ENCODE results near the gene RSU1. TPM values are rescaled to one million over a fixed set of nuclear protein-coding genes. Genes with fewer than 3 reads are reported as not detected.

Gene RSU1
- total RNA-seq, 1 donor from 2014 or later, result 118 TPM

DNA sequence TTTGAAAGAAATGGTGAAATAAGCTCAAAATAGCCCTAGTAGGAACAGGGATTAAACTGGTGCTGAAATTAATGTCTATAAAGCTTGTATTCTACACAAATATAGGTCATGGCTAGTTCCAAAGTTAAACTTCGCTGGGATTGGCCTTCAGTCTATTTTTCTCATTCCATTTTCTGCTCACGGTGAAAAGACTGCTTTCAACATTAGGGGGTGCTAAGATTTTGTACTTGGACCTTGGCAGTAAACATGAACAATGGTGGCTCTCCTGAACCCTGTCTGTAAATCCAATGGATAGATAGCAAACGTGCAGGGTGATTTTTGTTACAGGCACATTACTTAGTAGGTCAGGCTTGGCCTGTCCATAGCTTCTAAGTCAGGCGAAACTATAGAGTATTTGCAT, 36.0 kb upstream of the RSU1 start:
- Mint-ChIP-seq H3K27me3 (ENCODE audit: unreplicated experiment) (peaks cover 5% of the 10 kb centered on the region), H3K9me3 (ENCODE audit: unreplicated experiment) (no peaks in the 10 kb centered on the region), H3K4me1 (ENCODE audit: unreplicated experiment) (peaks cover 37% of the 10 kb centered on the region), H3K4me3 (ENCODE audit: unreplicated experiment) (no peak overlapping the region), H3K36me3 (ENCODE audit: low read depth, unreplicated experiment) (no peaks in the 10 kb centered on the region), H3K27ac (ENCODE audit: unreplicated experiment) (no peak overlapping the region)
- no peak for DNase-seq (ENCODE audit: low spot score)
- no peak for TF ChIP-seq CTCF (IDR thresholded peaks at IDR 0.05; ENCODE audit: unreplicated experiment)

GRCh38 chr10:16852624-16853023, 35.4 kb upstream of the RSU1 start:
- peaks cover 37% of the 10 kb centered on the region for H3K4me1 Mint-ChIP-seq (ENCODE audit: unreplicated experiment)
- H3K9me3 Mint-ChIP-seq (ENCODE audit: unreplicated experiment), result no peaks in the 10 kb centered on the region
- no peak for DNase-seq (ENCODE audit: low spot score)
- no peak for TF ChIP-seq CTCF (IDR thresholded peaks at IDR 0.05; ENCODE audit: unreplicated experiment)
- no peak overlapping the region for H3K27ac Mint-ChIP-seq (ENCODE audit: unreplicated experiment)
- no peak overlapping the region for H3K4me3 Mint-ChIP-seq (ENCODE audit: unreplicated experiment)
- H3K36me3 Mint-ChIP-seq (ENCODE audit: low read depth, unreplicated experiment), result no peaks in the 10 kb centered on the region
- peaks cover 5% of the 10 kb centered on the region for H3K27me3 Mint-ChIP-seq (ENCODE audit: unreplicated experiment)

- Mint-ChIP-seq H3K9me3 (ENCODE audit: unreplicated experiment) (no peaks in the 10 kb centered on the region), H3K27me3 (ENCODE audit: unreplicated experiment) (peaks cover 1% of the 10 kb centered on the region), H3K4me1 (ENCODE audit: unreplicated experiment) (peaks cover 7% of the 10 kb centered on the region), H3K4me3 (ENCODE audit: unreplicated experiment) (no peak overlapping the region), H3K27ac (ENCODE audit: unreplicated experiment) (no peak overlapping the region), H3K36me3 (ENCODE audit: low read depth, unreplicated experiment) (no peaks in the 10 kb centered on the region)
- DNase-seq (ENCODE audit: low spot score), result no peak
- no peak for TF ChIP-seq CTCF (IDR thresholded peaks at IDR 0.05; ENCODE audit: unreplicated experiment)
Observed at GRCh38 chr10:16848562-16849154, 31.4 kb upstream of the RSU1 start.

- Mint-ChIP-seq H3K27ac (ENCODE audit: unreplicated experiment) (no peak overlapping the region), H3K9me3 (ENCODE audit: unreplicated experiment) (no peaks in the 10 kb centered on the region), H3K4me1 (ENCODE audit: unreplicated experiment) (peaks cover 10% of the 10 kb centered on the region), H3K4me3 (ENCODE audit: unreplicated experiment) (no peak overlapping the region), H3K27me3 (ENCODE audit: unreplicated experiment) (peaks cover 1% of the 10 kb centered on the region), H3K36me3 (ENCODE audit: low read depth, unreplicated experiment) (no peaks in the 10 kb centered on the region)
- no peak for DNase-seq (ENCODE audit: low spot score)
- no peak for TF ChIP-seq CTCF (IDR thresholded peaks at IDR 0.05; ENCODE audit: unreplicated experiment)
Observed at GRCh38 chr10:16847644-16848043, 30.4 kb upstream of the RSU1 start.

- H3K9me3 Mint-ChIP-seq (ENCODE audit: unreplicated experiment), result no peaks in the 10 kb centered on the region
- peaks cover 13% of the 10 kb centered on the region for H3K4me1 Mint-ChIP-seq (ENCODE audit: unreplicated experiment)
- no peak overlapping the region for H3K27ac Mint-ChIP-seq (ENCODE audit: unreplicated experiment)
- no peak overlapping the region for H3K4me3 Mint-ChIP-seq (ENCODE audit: unreplicated experiment)
- no peaks in the 10 kb centered on the region for H3K27me3 Mint-ChIP-seq (ENCODE audit: unreplicated experiment)
- DNase-seq (ENCODE audit: low spot score), result no peak
- no peak for TF ChIP-seq CTCF (IDR thresholded peaks at IDR 0.05; ENCODE audit: unreplicated experiment)
- no peaks in the 10 kb centered on the region for H3K36me3 Mint-ChIP-seq (ENCODE audit: low read depth, unreplicated experiment)
Observed at GRCh38 chr10:16845248-16845647, 28.0 kb upstream of the RSU1 start.
